Measurements from ENCODE around the gene SH3BP2.

The SH3BP2 gene

DNA sequence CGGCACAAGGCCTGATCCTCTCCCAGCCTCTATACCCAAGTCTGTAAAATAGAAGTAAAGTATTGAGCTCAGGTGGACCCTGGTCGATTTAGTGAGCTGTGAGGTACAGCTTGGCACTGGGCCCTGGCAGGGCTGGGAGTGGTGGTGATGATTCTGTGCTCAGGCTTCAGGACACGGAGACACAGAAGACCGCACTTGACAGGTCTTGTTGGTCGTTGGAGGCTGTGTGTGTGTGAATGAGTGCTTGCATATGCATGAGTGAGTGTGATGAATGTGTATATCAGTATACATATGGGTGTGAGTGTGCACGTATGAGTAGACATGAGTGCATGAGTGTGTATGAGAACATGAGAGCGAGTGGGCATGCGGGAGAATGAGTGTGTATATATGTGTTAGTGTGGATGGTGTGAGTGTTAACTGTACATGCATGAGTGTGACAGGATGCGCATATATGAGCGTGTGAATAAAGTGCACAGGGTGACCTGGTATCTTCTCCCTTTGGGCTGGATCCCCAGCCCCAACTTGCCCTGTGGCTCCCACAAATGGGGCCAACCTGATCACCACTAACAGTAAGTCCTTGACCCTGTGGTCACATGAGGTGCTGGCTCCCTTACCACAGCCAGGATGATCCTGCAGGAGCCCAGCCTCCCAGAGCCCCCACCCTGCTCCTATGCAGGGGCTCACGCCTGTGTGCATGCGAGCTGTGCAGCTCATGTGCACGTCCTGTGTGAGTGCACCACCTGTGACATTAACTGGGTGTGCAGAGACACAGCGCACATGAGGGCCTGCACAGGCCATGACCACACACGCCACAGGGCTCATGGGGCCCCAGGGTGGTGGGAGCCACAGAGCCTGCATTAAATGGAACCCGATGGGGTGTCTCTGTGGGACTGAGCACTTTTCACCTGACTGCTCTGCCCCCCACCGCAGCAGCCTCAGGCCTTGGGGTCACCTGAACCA lies 20.8 kb downstream of the SH3BP2 start:
- TF ChIP-seq ARNTL (CRISPR knock-in tag; IDR thresholded peaks at IDR 0.05; ENCODE audit: borderline replicate concordance, low read depth), result no peak
- TF ChIP-seq ZFP30 (CRISPR knock-in tag; IDR thresholded peaks at IDR 0.05), result no peak
- no peak for TF ChIP-seq ZNF70 (CRISPR knock-in tag; IDR thresholded peaks at IDR 0.05)
- TF ChIP-seq OSR1 (CRISPR knock-in tag; IDR thresholded peaks at IDR 0.05), result no peak
- no peak for TF ChIP-seq ZC3H10 (CRISPR knock-in tag; IDR thresholded peaks at IDR 0.05)
- no peak for TF ChIP-seq TOX (CRISPR knock-in tag; IDR thresholded peaks at IDR 0.05; ENCODE audit: borderline replicate concordance)
- no peak for TF ChIP-seq GLIS3 (CRISPR knock-in tag; IDR thresholded peaks at IDR 0.05)
- no peak for TF ChIP-seq CSDC2 (CRISPR knock-in tag; IDR thresholded peaks at IDR 0.05)
- no peak for ATAC-seq

DNA sequence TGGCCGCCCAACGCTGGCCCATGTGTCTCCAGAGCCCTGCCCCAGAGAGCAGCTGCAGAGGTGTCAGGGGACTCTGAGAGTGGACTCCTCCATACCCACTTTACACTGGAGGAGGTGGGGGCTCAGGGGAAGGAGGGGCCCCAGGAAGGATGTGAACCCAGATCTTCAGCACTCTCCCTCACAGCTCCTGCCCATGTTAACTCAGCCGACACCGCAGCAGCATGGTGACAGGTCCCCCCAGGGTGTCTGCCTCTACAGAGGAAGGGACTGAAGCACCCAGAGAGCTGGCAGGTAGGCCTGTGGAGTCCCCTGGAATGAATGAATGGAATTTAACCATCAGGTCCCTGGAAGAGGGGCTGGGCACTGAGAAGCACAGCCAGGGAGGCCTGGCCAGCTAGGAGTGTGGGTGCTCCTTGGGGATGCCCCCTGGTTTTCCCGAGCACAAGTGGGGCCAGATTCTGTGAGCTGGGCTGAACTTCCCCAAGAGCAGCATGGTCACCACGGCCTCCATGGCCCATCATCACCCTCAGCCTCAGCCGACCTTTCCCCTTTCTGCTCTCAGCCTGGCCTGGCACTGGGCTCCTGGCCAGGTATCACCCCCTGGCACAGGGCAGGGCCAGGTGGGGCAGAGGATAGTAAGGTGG lies 21.9 kb downstream of the SH3BP2 start:
- TF ChIP-seq GLIS3 (CRISPR knock-in tag; IDR thresholded peaks at IDR 0.05) (no peak), OSR1 (CRISPR knock-in tag; IDR thresholded peaks at IDR 0.05) (no peak), CSDC2 (CRISPR knock-in tag; IDR thresholded peaks at IDR 0.05) (no peak), ZC3H10 (CRISPR knock-in tag; IDR thresholded peaks at IDR 0.05) (no peak), ZFP30 (CRISPR knock-in tag; IDR thresholded peaks at IDR 0.05) (no peak), SNAI2 (CRISPR knock-in tag; IDR thresholded peaks at IDR 0.05) (no peak), ESRRG (CRISPR knock-in tag; IDR thresholded peaks at IDR 0.05) (no peak), RARB (CRISPR knock-in tag; IDR thresholded peaks at IDR 0.05) (no peak), TCF4 (CRISPR knock-in tag; IDR thresholded peaks at IDR 0.05; ENCODE audit: borderline replicate concordance) (no peak), PPARA (CRISPR knock-in tag; IDR thresholded peaks at IDR 0.05; ENCODE audit: borderline replicate concordance) (no peak), ZNF70 (CRISPR knock-in tag; IDR thresholded peaks at IDR 0.05) (no peak), ARNTL (CRISPR knock-in tag; IDR thresholded peaks at IDR 0.05; ENCODE audit: borderline replicate concordance, low read depth) (no peak)
- TF ChIP-seq, protein P1, sequence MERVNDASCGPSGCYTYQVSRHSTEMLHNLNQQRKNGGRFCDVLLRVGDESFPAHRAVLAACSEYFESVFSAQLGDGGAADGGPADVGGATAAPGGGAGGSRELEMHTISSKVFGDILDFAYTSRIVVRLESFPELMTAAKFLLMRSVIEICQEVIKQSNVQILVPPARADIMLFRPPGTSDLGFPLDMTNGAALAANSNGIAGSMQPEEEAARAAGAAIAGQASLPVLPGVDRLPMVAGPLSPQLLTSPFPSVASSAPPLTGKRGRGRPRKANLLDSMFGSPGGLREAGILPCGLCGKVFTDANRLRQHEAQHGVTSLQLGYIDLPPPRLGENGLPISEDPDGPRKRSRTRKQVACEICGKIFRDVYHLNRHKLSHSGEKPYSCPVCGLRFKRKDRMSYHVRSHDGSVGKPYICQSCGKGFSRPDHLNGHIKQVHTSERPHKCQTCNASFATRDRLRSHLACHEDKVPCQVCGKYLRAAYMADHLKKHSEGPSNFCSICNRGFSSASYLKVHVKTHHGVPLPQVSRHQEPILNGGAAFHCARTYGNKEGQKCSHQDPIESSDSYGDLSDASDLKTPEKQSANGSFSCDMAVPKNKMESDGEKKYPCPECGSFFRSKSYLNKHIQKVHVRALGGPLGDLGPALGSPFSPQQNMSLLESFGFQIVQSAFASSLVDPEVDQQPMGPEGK (CRISPR knock-in tag; IDR thresholded peaks at IDR 0.05; ENCODE audit: borderline replicate concordance), result no peak
- TF ChIP-seq, protein P2, sequence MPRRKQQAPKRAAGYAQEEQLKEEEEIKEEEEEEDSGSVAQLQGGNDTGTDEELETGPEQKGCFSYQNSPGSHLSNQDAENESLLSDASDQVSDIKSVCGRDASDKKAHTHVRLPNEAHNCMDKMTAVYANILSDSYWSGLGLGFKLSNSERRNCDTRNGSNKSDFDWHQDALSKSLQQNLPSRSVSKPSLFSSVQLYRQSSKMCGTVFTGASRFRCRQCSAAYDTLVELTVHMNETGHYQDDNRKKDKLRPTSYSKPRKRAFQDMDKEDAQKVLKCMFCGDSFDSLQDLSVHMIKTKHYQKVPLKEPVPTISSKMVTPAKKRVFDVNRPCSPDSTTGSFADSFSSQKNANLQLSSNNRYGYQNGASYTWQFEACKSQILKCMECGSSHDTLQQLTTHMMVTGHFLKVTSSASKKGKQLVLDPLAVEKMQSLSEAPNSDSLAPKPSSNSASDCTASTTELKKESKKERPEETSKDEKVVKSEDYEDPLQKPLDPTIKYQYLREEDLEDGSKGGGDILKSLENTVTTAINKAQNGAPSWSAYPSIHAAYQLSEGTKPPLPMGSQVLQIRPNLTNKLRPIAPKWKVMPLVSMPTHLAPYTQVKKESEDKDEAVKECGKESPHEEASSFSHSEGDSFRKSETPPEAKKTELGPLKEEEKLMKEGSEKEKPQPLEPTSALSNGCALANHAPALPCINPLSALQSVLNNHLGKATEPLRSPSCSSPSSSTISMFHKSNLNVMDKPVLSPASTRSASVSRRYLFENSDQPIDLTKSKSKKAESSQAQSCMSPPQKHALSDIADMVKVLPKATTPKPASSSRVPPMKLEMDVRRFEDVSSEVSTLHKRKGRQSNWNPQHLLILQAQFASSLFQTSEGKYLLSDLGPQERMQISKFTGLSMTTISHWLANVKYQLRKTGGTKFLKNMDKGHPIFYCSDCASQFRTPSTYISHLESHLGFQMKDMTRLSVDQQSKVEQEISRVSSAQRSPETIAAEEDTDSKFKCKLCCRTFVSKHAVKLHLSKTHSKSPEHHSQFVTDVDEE (CRISPR knock-in tag; IDR thresholded peaks at IDR 0.05), result no peak
- TF ChIP-seq, protein P3, sequence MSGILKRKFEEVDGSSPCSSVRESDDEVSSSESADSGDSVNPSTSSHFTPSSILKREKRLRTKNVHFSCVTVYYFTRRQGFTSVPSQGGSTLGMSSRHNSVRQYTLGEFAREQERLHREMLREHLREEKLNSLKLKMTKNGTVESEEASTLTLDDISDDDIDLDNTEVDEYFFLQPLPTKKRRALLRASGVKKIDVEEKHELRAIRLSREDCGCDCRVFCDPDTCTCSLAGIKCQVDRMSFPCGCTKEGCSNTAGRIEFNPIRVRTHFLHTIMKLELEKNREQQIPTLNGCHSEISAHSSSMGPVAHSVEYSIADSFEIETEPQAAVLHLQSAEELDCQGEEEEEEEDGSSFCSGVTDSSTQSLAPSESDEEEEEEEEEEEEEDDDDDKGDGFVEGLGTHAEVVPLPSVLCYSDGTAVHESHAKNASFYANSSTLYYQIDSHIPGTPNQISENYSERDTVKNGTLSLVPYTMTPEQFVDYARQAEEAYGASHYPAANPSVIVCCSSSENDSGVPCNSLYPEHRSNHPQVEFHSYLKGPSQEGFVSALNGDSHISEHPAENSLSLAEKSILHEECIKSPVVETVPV (CRISPR knock-in tag; IDR thresholded peaks at IDR 0.05), result no peak
- TF ChIP-seq, protein P4, sequence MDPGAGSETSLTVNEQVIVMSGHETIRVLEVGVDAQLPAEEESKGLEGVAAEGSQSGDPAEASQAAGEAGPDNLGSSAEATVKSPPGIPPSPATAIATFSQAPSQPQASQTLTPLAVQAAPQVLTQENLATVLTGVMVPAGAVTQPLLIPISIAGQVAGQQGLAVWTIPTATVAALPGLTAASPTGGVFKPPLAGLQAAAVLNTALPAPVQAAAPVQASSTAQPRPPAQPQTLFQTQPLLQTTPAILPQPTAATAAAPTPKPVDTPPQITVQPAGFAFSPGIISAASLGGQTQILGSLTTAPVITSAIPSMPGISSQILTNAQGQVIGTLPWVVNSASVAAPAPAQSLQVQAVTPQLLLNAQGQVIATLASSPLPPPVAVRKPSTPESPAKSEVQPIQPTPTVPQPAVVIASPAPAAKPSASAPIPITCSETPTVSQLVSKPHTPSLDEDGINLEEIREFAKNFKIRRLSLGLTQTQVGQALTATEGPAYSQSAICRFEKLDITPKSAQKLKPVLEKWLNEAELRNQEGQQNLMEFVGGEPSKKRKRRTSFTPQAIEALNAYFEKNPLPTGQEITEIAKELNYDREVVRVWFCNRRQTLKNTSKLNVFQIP (CRISPR knock-in tag; IDR thresholded peaks at IDR 0.05; ENCODE audit: borderline replicate concordance, low read depth), result no peak
- TF ChIP-seq, protein P5, sequence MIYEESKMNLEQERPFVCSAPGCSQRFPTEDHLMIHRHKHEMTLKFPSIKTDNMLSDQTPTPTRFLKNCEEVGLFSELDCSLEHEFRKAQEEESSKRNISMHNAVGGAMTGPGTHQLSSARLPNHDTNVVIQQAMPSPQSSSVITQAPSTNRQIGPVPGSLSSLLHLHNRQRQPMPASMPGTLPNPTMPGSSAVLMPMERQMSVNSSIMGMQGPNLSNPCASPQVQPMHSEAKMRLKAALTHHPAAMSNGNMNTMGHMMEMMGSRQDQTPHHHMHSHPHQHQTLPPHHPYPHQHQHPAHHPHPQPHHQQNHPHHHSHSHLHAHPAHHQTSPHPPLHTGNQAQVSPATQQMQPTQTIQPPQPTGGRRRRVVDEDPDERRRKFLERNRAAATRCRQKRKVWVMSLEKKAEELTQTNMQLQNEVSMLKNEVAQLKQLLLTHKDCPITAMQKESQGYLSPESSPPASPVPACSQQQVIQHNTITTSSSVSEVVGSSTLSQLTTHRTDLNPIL (CRISPR knock-in tag; IDR thresholded peaks at IDR 0.05; ENCODE audit: low read depth), result no peak
- no peak for ATAC-seq

Measured in SK-N-SH treated with all-trans-retinoic acid at 6 μM for 48 hours (cell line).